ENCODE measurements around the gene GALNT2. TPM values are rescaled to one million over a fixed set of nuclear protein-coding genes. Genes with fewer than 3 reads are reported as not detected.

Gene GALNT2
- total and polyA plus RNA-seq, 9 of the 15 experiments (the other 6 are each of a cell fraction or from before 2014, with no cell fraction given): 1.6 to 106 (median 51.9) TPM

DNA sequence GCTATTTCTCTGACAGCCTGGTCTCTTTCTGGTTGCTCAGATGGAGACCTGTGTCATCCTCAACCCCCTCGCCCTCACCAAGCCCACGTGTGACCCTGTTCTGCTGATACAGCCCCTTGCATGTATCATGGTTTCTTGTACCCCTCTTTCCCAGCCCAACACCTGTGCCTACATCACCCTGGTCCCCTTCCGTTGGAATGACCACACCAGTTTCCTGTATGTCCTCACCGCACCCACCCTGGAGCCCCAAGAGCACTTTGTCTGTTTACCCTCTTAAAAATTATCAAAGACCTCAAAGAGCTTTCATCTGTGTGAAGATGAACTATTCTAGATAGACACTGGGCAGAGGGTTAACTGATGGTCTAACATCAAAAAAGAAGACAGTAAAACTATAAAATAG is 179.5 kb downstream of the GALNT2 start:
- ChIA-PET CTCF (ENCODE audit: low intra/inter-chr PET ratio) (no interaction called here), POLR2A (no interaction called here)
- peaks cover 0 to 5% of the 10 kb centered on the region in 2 experiments; a peak in 2 of 5 replicates for H3K4me1 ChIP-seq (replicated peaks in 1 of 2; ENCODE audit: control insufficient read depth in 2 of 2, insufficient read depth in 2 of 2, low read length in 2 of 2)
- no peaks in the 10 kb centered on the region for H3K27me3 ChIP-seq (ENCODE audit: control insufficient read depth in 2 of 2, insufficient read depth in 2 of 2, low read length in 2 of 2)
- no peak overlapping the region for H3K4me3 ChIP-seq
- no peak for ATAC-seq
- no peak overlapping the region for H3K9ac ChIP-seq (ENCODE audit: insufficient read depth in 1 of 2, low read depth in 2 of 2, low read length in 2 of 2)
- intact Hi-C loops (cut with micrococcal nuclease) (no loop called here), in situ Hi-C loops (cut with MboI) (no loop called here)
- H2AFZ ChIP-seq (ENCODE audit: low read depth, low read length): no peak overlapping the region
- no peak overlapping the region for H3K4me2 ChIP-seq (ENCODE audit: insufficient read depth, low read length)
- H3K9me1 ChIP-seq (ENCODE audit: control insufficient read depth, insufficient read depth, low read length): no peaks in the 10 kb centered on the region
- no peaks in the 10 kb centered on the region for H3K9me3 ChIP-seq (replicated peaks; ENCODE audit: control insufficient read depth, insufficient read depth, low read depth, low read length)
- no peaks in the 10 kb centered on the region for H4K20me1 ChIP-seq (replicated peaks; ENCODE audit: control insufficient read depth, insufficient read depth, low read length)
- no peaks in the 10 kb centered on the region for H3K79me2 ChIP-seq (ENCODE audit: control insufficient read depth, insufficient read depth, low read length)
- BruUV-seq (replicated peaks): no TSS peak
- H3K36me3 ChIP-seq (ENCODE audit: control insufficient read depth, insufficient read depth, low read length): peaks cover 87% of the 10 kb centered on the region
- no peak overlapping the region for H3K27ac ChIP-seq (ENCODE audit: extremely low read depth, low read depth, low read length)
- no peak for DNase-seq (ENCODE audit: extremely low read depth in 1 of 4, low spot score in 3 of 4)
- WGBS (ENCODE audit: insufficient coverage, low coverage, missing lambda C conversion rate): 92% methylated on average over 4 of the region's 4 CpGs
- FAIRE-seq: no peak
- no peak for TF ChIP-seq ZNF23 (CRISPR knock-in tag; IDR thresholded peaks at IDR 0.05)
- TF ChIP-seq, protein P1, sequence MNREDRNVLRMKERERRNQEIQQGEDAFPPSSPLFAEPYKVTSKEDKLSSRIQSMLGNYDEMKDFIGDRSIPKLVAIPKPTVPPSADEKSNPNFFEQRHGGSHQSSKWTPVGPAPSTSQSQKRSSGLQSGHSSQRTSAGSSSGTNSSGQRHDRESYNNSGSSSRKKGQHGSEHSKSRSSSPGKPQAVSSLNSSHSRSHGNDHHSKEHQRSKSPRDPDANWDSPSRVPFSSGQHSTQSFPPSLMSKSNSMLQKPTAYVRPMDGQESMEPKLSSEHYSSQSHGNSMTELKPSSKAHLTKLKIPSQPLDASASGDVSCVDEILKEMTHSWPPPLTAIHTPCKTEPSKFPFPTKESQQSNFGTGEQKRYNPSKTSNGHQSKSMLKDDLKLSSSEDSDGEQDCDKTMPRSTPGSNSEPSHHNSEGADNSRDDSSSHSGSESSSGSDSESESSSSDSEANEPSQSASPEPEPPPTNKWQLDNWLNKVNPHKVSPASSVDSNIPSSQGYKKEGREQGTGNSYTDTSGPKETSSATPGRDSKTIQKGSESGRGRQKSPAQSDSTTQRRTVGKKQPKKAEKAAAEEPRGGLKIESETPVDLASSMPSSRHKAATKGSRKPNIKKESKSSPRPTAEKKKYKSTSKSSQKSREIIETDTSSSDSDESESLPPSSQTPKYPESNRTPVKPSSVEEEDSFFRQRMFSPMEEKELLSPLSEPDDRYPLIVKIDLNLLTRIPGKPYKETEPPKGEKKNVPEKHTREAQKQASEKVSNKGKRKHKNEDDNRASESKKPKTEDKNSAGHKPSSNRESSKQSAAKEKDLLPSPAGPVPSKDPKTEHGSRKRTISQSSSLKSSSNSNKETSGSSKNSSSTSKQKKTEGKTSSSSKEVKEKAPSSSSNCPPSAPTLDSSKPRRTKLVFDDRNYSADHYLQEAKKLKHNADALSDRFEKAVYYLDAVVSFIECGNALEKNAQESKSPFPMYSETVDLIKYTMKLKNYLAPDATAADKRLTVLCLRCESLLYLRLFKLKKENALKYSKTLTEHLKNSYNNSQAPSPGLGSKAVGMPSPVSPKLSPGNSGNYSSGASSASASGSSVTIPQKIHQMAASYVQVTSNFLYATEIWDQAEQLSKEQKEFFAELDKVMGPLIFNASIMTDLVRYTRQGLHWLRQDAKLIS (CRISPR knock-in tag; IDR thresholded peaks at IDR 0.05): no peak
- TF ChIP-seq ZNF324 (CRISPR knock-in tag; IDR thresholded peaks at IDR 0.05): no peak
- no peak for TF ChIP-seq HDAC1 (IDR thresholded peaks at IDR 0.05)
- TF ChIP-seq PHF20 (IDR thresholded peaks at IDR 0.05; ENCODE audit: partially characterized antibody): no peak
- no peak for TF ChIP-seq NFE2L1 (tag; IDR thresholded peaks at IDR 0.05; ENCODE audit: borderline replicate concordance, low read depth)
- TF ChIP-seq, protein P2, sequence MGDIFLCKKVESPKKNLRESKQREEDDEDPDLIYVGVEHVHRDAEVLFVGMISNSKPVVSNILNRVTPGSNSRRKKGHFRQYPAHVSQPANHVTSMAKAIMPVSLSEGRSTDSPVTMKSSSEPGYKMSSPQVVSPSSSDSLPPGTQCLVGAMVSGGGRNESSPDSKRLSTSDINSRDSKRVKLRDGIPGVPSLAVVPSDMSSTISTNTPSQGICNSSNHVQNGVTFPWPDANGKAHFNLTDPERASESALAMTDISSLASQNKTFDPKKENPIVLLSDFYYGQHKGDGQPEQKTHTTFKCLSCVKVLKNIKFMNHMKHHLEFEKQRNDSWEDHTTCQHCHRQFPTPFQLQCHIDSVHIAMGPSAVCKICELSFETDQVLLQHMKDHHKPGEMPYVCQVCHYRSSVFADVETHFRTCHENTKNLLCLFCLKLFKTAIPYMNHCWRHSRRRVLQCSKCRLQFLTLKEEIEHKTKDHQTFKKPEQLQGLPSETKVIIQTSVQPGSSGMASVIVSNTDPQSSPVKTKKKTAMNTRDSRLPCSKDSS (IDR thresholded peaks at IDR 0.05; ENCODE audit: low read depth, partially characterized antibody): no peak
- TF ChIP-seq, protein P3, sequence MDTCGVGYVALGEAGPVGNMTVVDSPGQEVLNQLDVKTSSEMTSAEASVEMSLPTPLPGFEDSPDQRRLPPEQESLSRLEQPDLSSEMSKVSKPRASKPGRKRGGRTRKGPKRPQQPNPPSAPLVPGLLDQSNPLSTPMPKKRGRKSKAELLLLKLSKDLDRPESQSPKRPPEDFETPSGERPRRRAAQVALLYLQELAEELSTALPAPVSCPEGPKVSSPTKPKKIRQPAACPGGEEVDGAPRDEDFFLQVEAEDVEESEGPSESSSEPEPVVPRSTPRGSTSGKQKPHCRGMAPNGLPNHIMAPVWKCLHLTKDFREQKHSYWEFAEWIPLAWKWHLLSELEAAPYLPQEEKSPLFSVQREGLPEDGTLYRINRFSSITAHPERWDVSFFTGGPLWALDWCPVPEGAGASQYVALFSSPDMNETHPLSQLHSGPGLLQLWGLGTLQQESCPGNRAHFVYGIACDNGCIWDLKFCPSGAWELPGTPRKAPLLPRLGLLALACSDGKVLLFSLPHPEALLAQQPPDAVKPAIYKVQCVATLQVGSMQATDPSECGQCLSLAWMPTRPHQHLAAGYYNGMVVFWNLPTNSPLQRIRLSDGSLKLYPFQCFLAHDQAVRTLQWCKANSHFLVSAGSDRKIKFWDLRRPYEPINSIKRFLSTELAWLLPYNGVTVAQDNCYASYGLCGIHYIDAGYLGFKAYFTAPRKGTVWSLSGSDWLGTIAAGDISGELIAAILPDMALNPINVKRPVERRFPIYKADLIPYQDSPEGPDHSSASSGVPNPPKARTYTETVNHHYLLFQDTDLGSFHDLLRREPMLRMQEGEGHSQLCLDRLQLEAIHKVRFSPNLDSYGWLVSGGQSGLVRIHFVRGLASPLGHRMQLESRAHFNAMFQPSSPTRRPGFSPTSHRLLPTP (IDR thresholded peaks at IDR 0.05; ENCODE audit: borderline replicate concordance, extremely low read depth, insufficient read length): no peak
- no peak for TF ChIP-seq KLF16 (IDR thresholded peaks at IDR 0.05)
- TF ChIP-seq TAF7 (tag; IDR thresholded peaks at IDR 0.05): no peak
- TF ChIP-seq ZNF584 (CRISPR knock-in tag; IDR thresholded peaks at IDR 0.05; ENCODE audit: low read depth): no peak
- no peak for TF ChIP-seq ESRRB (CRISPR knock-in tag; IDR thresholded peaks at IDR 0.05; ENCODE audit: borderline replicate concordance)
- TF ChIP-seq CREM (IDR thresholded peaks at IDR 0.05; ENCODE audit: low read depth): no peak
- no peak for TF ChIP-seq GATAD2A (IDR thresholded peaks at IDR 0.05)
- TF ChIP-seq EWSR1 (IDR thresholded peaks at IDR 0.05; ENCODE audit: borderline replicate concordance, low read depth, partially characterized antibody): no peak

Measured in K562 (cell line).